ENCODE data around the gene DBX1. TPM values are rescaled to one million over a fixed set of nuclear protein-coding genes. Genes with fewer than 3 reads are reported as not detected.

The DBX1 gene
- total RNA-seq, 1 experiment from 2014 or later = not detected

DNA sequence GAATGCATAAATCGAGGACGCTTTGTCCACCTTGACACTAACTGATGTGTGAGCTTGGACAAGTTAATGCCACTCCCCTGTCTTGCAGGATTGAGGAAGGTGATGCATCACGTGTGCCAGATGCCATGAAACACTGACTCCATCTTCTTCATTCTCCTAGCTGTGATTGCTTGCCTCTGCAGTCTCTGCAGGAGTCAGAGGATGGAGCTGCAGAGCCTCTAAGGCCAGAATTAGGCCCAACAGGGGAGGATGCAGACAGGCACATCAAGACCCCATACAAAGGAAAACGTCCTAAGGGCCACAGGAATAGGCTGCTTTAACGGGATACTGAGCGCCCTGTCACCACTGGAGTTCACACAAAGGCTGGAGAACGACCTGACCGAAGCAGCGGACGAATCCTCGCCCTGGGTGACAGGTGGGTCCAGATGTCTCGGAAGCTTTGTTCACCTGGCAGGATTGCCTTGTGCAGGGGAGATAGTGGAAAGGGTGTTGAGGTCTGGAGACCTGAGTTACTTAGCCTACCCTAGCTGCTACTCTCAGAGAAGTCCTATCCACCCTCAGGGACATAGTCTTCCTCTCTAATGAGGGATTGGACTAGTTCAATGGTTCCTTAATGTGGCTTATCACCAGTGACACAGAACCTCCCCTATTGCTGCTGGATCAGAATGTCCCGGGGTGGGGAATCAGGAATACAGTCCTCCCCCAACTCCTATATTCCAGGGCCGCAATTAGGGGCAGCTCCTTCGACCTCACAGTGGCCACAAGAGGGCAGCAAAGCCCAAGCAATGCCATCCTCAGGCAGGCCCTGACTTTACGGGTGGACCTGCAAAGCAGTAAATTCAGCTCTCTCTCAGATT, 32.4 kb downstream of the DBX1 start:
- BruUV-seq (replicated peaks) = no TSS peak
- H3F3A ChIP-seq (ENCODE audit: low read length, unreplicated experiment) = no peaks in the 10 kb centered on the region
- H3K9me3 ChIP-seq (ENCODE audit: low read length) = no peaks in the 10 kb centered on the region
- H3K27ac ChIP-seq (ENCODE audit: low read length) = no peak overlapping the region
- H3K36me3 ChIP-seq (ENCODE audit: low read depth, low read length) = no peaks in the 10 kb centered on the region
- DNase-seq = peak; percentile 78
- H3K79me2 ChIP-seq (ENCODE audit: low read length) = no peaks in the 10 kb centered on the region
- H3K9me2 ChIP-seq (replicated peaks; ENCODE audit: low read length) = no peaks in the 10 kb centered on the region
- ChIA-PET POLR2A (ENCODE audit: unreplicated experiment) (no interaction called here), CTCF (interaction anchor here (0.5 to 1.3 kb wide), 7 partner anchors 15 to 299 kb away, joined by 3 to 6 read pairs (median 3); no protein-coding TSS in a partner anchor)
- ATAC-seq = peak; percentile 64
- no peak overlapping the region for H3K4me2 ChIP-seq (ENCODE audit: low read length)
- intact Hi-C loops (cut with micrococcal nuclease) = loop anchor here (1.0 to 10.0 kb wide), 5 partner anchors 177 to 573 kb away; no protein-coding TSS in a partner anchor
- H3K27me3 ChIP-seq (ENCODE audit: low read length) = no peaks in the 10 kb centered on the region
- peaks cover 26% of the 10 kb centered on the region for H3K4me1 ChIP-seq (ENCODE audit: insufficient read depth, low read length)
- H4K20me1 ChIP-seq (ENCODE audit: low read length) = no peaks in the 10 kb centered on the region
- no peak overlapping the region for H2AFZ ChIP-seq (ENCODE audit: low read length)
- H3K9ac ChIP-seq (ENCODE audit: low read length) = no peak overlapping the region
- no peak overlapping the region for H3K4me3 ChIP-seq (ENCODE audit: low read length)
- TF ChIP-seq EZH2phosphoT487 (IDR thresholded peaks at IDR 0.05; ENCODE audit: borderline replicate concordance, low read length) (no peak), CTCF (conservative IDR thresholded peaks at IDR 0.05; ENCODE audit: low read depth, low read length) (peak; percentile 85)

- Histone ChIP-seq H3K4me1 (ENCODE audit: insufficient read depth, low read length) (peaks cover 21% of the 10 kb centered on the region), H3K27me3 (ENCODE audit: low read length) (no peaks in the 10 kb centered on the region), H3K9me3 (ENCODE audit: low read length) (no peaks in the 10 kb centered on the region), H3F3A (ENCODE audit: low read length, unreplicated experiment) (no peaks in the 10 kb centered on the region), H3K4me3 (ENCODE audit: low read length) (no peak overlapping the region), H3K36me3 (ENCODE audit: low read depth, low read length) (no peaks in the 10 kb centered on the region), H2AFZ (ENCODE audit: low read length) (no peak overlapping the region), H3K9ac (ENCODE audit: low read length) (peak overlapping the region; percentile 39; the same call in 1 of the 2 replicates), H3K9me2 (replicated peaks; ENCODE audit: low read length) (no peaks in the 10 kb centered on the region), H3K79me2 (ENCODE audit: low read length) (no peaks in the 10 kb centered on the region), H4K20me1 (ENCODE audit: low read length) (no peaks in the 10 kb centered on the region), H3K4me2 (ENCODE audit: low read length) (peak overlapping the region; percentile 66), H3K27ac (ENCODE audit: low read length) (peak overlapping the region; percentile 82)
- ATAC-seq (peak; percentile 72), DNase-seq (peak; percentile 87)
- TF ChIP-seq EZH2phosphoT487 (IDR thresholded peaks at IDR 0.05; ENCODE audit: borderline replicate concordance, low read length) (no peak), EZH2 (IDR thresholded peaks at IDR 0.05; ENCODE audit: low read length, unreplicated experiment) (no peak), CTCF (conservative IDR thresholded peaks at IDR 0.05; ENCODE audit: low read depth, low read length) (no peak)
- CTCF ChIA-PET = interaction anchor here (0.6 kb wide), 2 partner anchors 16 to 566 kb away, joined by 3 to 4 read pairs; no protein-coding TSS in a partner anchor
- POLR2A ChIA-PET (ENCODE audit: unreplicated experiment) = interaction anchor here (0.9 kb wide), 1 partner anchor 16 kb away, joined by 3 read pairs; no protein-coding TSS in a partner anchor
- intact Hi-C loops (cut with micrococcal nuclease) = loop anchor here (1.0 to 10.0 kb wide), 2 partner anchors 15 to 572 kb away; no protein-coding TSS in a partner anchor
- BruUV-seq (replicated peaks) = no TSS peak
Observed at GRCh38 chr11:20126724-20127123, 33.6 kb downstream of the DBX1 start.

GRCh38 chr11:20125927-20126326, 34.3 kb downstream of the DBX1 start:
- H3K4me3 ChIP-seq (ENCODE audit: low read length) = no peak overlapping the region
- POLR2A ChIA-PET (ENCODE audit: unreplicated experiment) = no interaction called here
- ATAC-seq (peak; percentile 70), DNase-seq (peak; percentile 78)
- H3K9ac ChIP-seq (ENCODE audit: low read length) = peak overlapping the region; percentile 39
- no peaks in the 10 kb centered on the region for H3F3A ChIP-seq (ENCODE audit: low read length, unreplicated experiment)
- no peak for TF ChIP-seq CTCF (conservative IDR thresholded peaks at IDR 0.05; ENCODE audit: low read depth, low read length)
- no peak for TF ChIP-seq EZH2 (IDR thresholded peaks at IDR 0.05; ENCODE audit: low read length, unreplicated experiment)
- TF ChIP-seq EZH2phosphoT487 (IDR thresholded peaks at IDR 0.05; ENCODE audit: borderline replicate concordance, low read length) = no peak
- no peaks in the 10 kb centered on the region for H3K27me3 ChIP-seq (ENCODE audit: low read length)
- peak overlapping the region; percentile 66 for H3K4me2 ChIP-seq (ENCODE audit: low read length)
- no peaks in the 10 kb centered on the region for H4K20me1 ChIP-seq (ENCODE audit: low read length)
- BruUV-seq (replicated peaks) = no TSS peak
- no peaks in the 10 kb centered on the region for H3K9me3 ChIP-seq (ENCODE audit: low read length)
- no peaks in the 10 kb centered on the region for H3K79me2 ChIP-seq (ENCODE audit: low read length)
- H3K27ac ChIP-seq (ENCODE audit: low read length) = peak overlapping the region; percentile 82
- CTCF ChIA-PET = no interaction called here
- H3K4me1 ChIP-seq (ENCODE audit: insufficient read depth, low read length) = peaks cover 19% of the 10 kb centered on the region
- H3K36me3 ChIP-seq (ENCODE audit: low read depth, low read length) = no peaks in the 10 kb centered on the region
- intact Hi-C loops (cut with micrococcal nuclease) = loop anchor here (1.0 to 10.0 kb wide), 2 partner anchors 15 to 571 kb away; no protein-coding TSS in a partner anchor
- no peaks in the 10 kb centered on the region for H3K9me2 ChIP-seq (replicated peaks; ENCODE audit: low read length)
- no peak overlapping the region for H2AFZ ChIP-seq (ENCODE audit: low read length)

Measured in PC-3 (cell line).